Kidney epithelial cell (primary cell): ENCODE results near the gene CRYL1. TPM values are rescaled to one million over a fixed set of nuclear protein-coding genes. Genes with fewer than 3 reads are reported as not detected.

Source experiments
- DNase-seq: peaks from one replicate; pipeline ENCODE4 v3.0.0-alpha.2; 2010; ENCODE audit warnings: low read depth
- H3K27me3 ChIP-seq: 2 replicates; pipeline ENCODE4 v1.6.0; 2011; ENCODE audit warnings: low read length; ENCODE audit not compliant: control insufficient read depth, insufficient read depth
- H3K36me3 ChIP-seq: 2 replicates; pipeline ENCODE4 v1.5.1; 2011; ENCODE audit warnings: low read length; ENCODE audit not compliant: control insufficient read depth, insufficient read depth
- H3K4me3 ChIP-seq: 2 replicates; pipeline ENCODE4 v1.5.1; 2011; ENCODE audit warnings: low read depth, mild to moderate bottlenecking, control low read depth, low read length
- total RNA-seq: library from RNA; depleted of rRNA; stranded (reverse); fragments of >200 nt; gene quantifications from 2 replicates; pipeline ENCODE4 v1.2.3, GENCODE V29; 2015
- TF ChIP-seq, protein P1 (sequence below): IDR thresholded peaks from 2 replicates; pipeline ENCODE4 v1.5.1; 2011; ENCODE audit warnings: mild to moderate bottlenecking, moderate library complexity, low read length, control low read depth, inconsistent platforms; ENCODE audit not compliant: insufficient read depth, poor library complexity, severe bottlenecking

CRYL1 gene
- total RNA-seq, 1 donor from 2014 or later: 36.4 TPM

DNA sequence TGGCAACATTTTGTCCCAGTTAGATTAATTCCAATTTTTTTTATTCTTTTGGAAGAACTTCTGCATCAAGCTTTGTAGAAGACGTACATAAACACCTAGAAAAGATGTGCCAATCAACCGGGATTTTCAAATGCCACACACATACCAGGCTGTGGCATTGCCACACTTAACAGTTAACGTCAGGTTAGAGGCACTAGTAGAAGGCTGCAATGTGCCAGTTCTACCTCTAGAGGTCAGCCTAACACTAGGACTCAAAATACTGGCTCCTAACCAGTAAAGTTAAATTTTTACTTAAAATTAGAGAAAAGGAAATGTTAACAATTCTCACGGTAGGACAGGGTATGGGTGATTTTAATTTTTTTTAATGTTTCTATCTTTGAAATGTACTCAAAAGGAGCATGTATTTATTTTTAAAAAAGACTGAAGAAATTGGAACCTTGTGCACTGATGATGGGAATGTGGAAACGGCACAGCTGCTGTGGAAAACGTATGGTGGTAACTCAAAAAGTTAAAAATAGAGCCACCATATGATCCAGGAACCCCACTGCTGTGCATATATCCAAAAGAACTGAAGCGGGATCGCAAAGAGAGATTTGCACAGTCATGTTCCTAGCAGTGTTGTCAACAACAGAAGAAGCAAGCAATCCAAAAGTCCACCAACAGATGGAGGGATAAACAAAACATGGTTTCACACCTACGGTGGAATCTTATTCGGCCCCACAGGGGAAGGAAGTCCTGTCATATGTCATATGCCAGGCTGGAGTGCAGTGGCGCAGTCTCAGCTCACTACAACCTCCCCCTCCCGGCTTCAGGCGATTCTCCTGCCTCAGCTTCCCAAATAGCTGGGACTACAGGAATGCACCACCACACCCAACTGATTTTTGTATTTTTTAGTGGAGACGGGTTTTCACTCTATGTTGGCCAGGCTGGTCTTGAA is 30.3 kb downstream of the CRYL1 start:
- H3K36me3 ChIP-seq: no peaks in the 10 kb centered on the region
- DNase-seq: no peak
- no peak overlapping the region for H3K4me3 ChIP-seq
- TF ChIP-seq, protein P1, sequence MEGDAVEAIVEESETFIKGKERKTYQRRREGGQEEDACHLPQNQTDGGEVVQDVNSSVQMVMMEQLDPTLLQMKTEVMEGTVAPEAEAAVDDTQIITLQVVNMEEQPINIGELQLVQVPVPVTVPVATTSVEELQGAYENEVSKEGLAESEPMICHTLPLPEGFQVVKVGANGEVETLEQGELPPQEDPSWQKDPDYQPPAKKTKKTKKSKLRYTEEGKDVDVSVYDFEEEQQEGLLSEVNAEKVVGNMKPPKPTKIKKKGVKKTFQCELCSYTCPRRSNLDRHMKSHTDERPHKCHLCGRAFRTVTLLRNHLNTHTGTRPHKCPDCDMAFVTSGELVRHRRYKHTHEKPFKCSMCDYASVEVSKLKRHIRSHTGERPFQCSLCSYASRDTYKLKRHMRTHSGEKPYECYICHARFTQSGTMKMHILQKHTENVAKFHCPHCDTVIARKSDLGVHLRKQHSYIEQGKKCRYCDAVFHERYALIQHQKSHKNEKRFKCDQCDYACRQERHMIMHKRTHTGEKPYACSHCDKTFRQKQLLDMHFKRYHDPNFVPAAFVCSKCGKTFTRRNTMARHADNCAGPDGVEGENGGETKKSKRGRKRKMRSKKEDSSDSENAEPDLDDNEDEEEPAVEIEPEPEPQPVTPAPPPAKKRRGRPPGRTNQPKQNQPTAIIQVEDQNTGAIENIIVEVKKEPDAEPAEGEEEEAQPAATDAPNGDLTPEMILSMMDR: peak; percentile 90
- H3K27me3 ChIP-seq: no peaks in the 10 kb centered on the region

GRCh38 chr13:20494656-20495055 is 31.0 kb downstream of the CRYL1 start:
- Histone ChIP-seq H3K4me3 (no peak overlapping the region), H3K27me3 (no peaks in the 10 kb centered on the region), H3K36me3 (no peaks in the 10 kb centered on the region)
- TF ChIP-seq, protein P1: no peak
- DNase-seq: no peak

GRCh38 chr13:20492641-20493040 is 33.0 kb downstream of the CRYL1 start:
- Histone ChIP-seq H3K27me3 (no peaks in the 10 kb centered on the region), H3K36me3 (no peaks in the 10 kb centered on the region), H3K4me3 (no peak overlapping the region)
- TF ChIP-seq, protein P1: peak; percentile 57
- no peak for DNase-seq

DNA sequence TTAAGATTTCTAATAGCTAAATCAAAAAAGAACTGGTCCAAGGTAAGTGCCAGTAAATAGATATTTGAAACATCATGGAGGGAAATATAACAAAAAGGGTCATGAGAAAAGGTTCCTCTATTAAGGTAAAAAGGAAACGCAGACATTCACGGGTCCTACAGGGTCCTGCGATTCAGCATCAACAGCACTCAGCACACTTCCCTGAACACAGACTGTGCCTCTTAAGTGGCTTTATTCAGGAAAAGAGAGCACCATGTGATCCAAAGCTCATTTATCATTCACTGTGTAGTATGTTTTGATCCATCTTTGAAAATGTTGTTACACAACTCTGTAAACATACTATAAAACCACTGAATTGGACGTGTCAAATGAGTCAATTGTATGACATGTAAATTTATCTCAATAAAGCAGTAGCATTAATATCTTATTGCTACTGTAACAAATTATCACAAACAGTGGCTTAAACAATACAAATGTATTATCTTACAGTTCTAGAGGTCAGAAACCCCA is 33.7 kb downstream of the CRYL1 start:
- Histone ChIP-seq H3K27me3 (no peaks in the 10 kb centered on the region), H3K36me3 (no peaks in the 10 kb centered on the region), H3K4me3 (no peak overlapping the region)
- DNase-seq: no peak
- TF ChIP-seq, protein P1: no peak

DNA sequence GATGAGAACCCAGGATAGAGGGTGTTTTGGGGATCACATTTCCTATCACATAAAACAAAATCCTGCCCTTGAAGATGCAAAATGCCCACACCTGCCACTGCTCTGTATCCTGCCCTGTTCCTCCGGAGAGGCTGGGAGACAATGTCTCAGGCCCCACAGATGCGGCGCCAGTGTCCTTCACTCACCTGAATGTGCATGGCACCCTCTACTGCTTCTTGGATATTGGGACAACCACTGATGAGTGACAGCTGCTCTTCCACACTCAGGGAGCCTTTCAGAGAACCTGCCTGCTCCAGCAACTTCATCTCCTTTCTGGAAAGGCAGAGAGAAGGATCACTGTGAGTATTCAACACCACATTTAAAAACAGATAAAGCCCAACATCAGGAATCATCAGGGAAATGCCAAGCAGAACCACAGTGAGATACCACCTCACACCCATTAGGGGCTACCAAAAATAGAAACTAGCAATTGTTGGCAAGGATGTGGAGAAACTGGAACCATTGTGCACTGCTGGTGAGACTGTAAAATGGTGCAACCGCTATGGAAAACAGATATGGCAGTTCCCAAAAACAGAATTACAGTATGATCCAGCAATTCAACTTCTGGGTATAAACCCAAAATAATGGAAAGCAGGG is 36.4 kb downstream of the CRYL1 start:
- no peak for DNase-seq

More for the DNA sequence above, 36.4 kb downstream of the CRYL1 start:
- Histone ChIP-seq H3K27me3 (no peaks in the 10 kb centered on the region), H3K4me3 (no peak overlapping the region), H3K36me3 (no peaks in the 10 kb centered on the region)
- TF ChIP-seq, protein P1: peak; percentile 2
